G401 (cell line): ENCODE results near the gene NPAT. TPM values are rescaled to one million over a fixed set of nuclear protein-coding genes. Genes with fewer than 3 reads are reported as not detected.

ENCODE experiments used
- DNase-seq: peaks from one replicate; pipeline ENCODE4 v3.0.0-alpha.2; 2015; ENCODE audit warnings: low spot score
- in situ Hi-C: cut with HindIII; loops from 2 replicates; pipeline ENCODE4 v1.10.0; 2016; ENCODE audit warnings: low sequenced_read_pairs, mixed read lengths
- total RNA-seq: library from RNA; depleted of rRNA; stranded (reverse); fragments of >200 nt; shearing (Covaris generic); gene quantifications from 2 replicates; pipeline ENCODE4 v1.2.3, GENCODE V29; 2014; rRNA removed

Gene NPAT
- total RNA-seq = 5.5 and 7.1 TPM in 2 replicates

GRCh38 chr11:108222574-108223347 lies at the start of gene NPAT, which contains the start of gene ATM:
Gene NPAT, minus strand, starts transcription at chr11:108222638. Its CDS starts 102 bp downstream, at chr11:108222536.
Gene ATM, plus strand, starts transcription at chr11:108223067. Its CDS starts 4,558 bp downstream, at chr11:108227625.
- peak; percentile 100 for DNase-seq
- in situ Hi-C loops = no loop called here

- no peak for DNase-seq
- in situ Hi-C loops = no loop called here
These were observed 47.1 kb upstream of the NPAT start for GRCh38 chr11:108269583-108269982.

GRCh38 chr11:108253176-108253575 lies 30.7 kb upstream of the NPAT start:
- in situ Hi-C loops = no loop called here
- no peak for DNase-seq

- no peak for DNase-seq
- in situ Hi-C loops = no loop called here
These were observed 24.4 kb upstream of the NPAT start for GRCh38 chr11:108246885-108247284.

GRCh38 chr11:108246308-108246707 lies 23.9 kb upstream of the NPAT start:
- DNase-seq = no peak
- in situ Hi-C loops = no loop called here

GRCh38 chr11:108242422-108242821 lies 20.0 kb upstream of the NPAT start:
- DNase-seq = no peak
- in situ Hi-C loops = no loop called here

- DNase-seq = no peak
- in situ Hi-C loops = no loop called here
These were observed 19.0 kb upstream of the NPAT start for GRCh38 chr11:108241330-108242037.

- DNase-seq = no peak
- in situ Hi-C loops = no loop called here
These were observed 16.6 kb upstream of the NPAT start for GRCh38 chr11:108239076-108239475.

- no peak for DNase-seq
- in situ Hi-C loops = no loop called here
These were observed 14.6 kb upstream of the NPAT start for GRCh38 chr11:108237058-108237481.

GRCh38 chr11:108235633-108236032 lies 13.2 kb upstream of the NPAT start:
- in situ Hi-C loops = no loop called here
- DNase-seq = no peak

- DNase-seq = no peak
- in situ Hi-C loops = no loop called here
These were observed 12.8 kb upstream of the NPAT start for GRCh38 chr11:108235192-108235591.

GRCh38 chr11:108233277-108233945 lies 11.0 kb upstream of the NPAT start:
- DNase-seq = no peak
- in situ Hi-C loops = no loop called here

- in situ Hi-C loops = no loop called here
- DNase-seq = no peak
These were observed 5.8 kb upstream of the NPAT start for GRCh38 chr11:108228251-108228650.

- DNase-seq = no peak
- in situ Hi-C loops = no loop called here
These were observed 3.6 kb upstream of the NPAT start for GRCh38 chr11:108226036-108226435.

GRCh38 chr11:108224911-108225786 lies 2.7 kb upstream of the NPAT start:
- in situ Hi-C loops = no loop called here
- no peak for DNase-seq

- in situ Hi-C loops = no loop called here
- DNase-seq = no peak
These were observed 1.9 kb upstream of the NPAT start for GRCh38 chr11:108224366-108224765.

GRCh38 chr11:108223348-108224149 lies 1.1 kb upstream of the NPAT start:
- in situ Hi-C loops = no loop called here

GRCh38 chr11:108221911-108222573 lies 396 bp downstream of the NPAT start:
- DNase-seq = no peak
- in situ Hi-C loops = no loop called here

More at GRCh38 chr11:108223348-108224149, 1.1 kb upstream of the NPAT start:
- DNase-seq = no peak
